IMR-90 (cell line): ENCODE results near the gene TCTA. TPM values are rescaled to one million over a fixed set of nuclear protein-coding genes. Genes with fewer than 3 reads are reported as not detected.

ENCODE experiments used
- ATAC-seq: fragments of 200-7000 bp; cut with Tn5 transposase; 2 replicates; pipeline ENCODE4 v1.9.1; 2020; ENCODE audit warnings: low read depth, mild to moderate bottlenecking, moderate library complexity
- BruUV-seq: library from RNA; stranded (reverse); fragments of 400-500 nt; replicated peaks from 2 replicates; lab custom pipeline; 2021; lab: Mats Ljungman, UMichigan
- CTCF ChIA-PET: fragments of 300-600 bp; formaldehyde crosslinking; extraction: SDS; loops from one replicate; lab custom pipeline; 2021; ENCODE audit warnings: antibody characterized with exemption; lab: Yijun Ruan, JAX
- POLR2A ChIA-PET: fragments of 300-600 bp; sonication (Branson Sonifier 250); formaldehyde crosslinking; loops from one replicate; lab custom pipeline; 2022; ENCODE audit warnings: antibody characterized with exemption; ENCODE audit not compliant: unreplicated experiment; lab: Charles Lee
- DNase-seq: peaks from one replicate; pipeline ENCODE4 v3.0.0; 2013
- H2AFZ ChIP-seq: replicated peaks from 2 replicates; pipeline ENCODE3; 2013; ENCODE audit warnings: low read length, mild to moderate bottlenecking; ENCODE audit not compliant: poor library complexity
- H2AK5ac ChIP-seq: 2 replicates; pipeline ENCODE4 v1.6.1; 2013; ENCODE audit warnings: low read depth, low read length, inconsistent platforms
- H2AK9ac ChIP-seq: replicated peaks from 2 replicates; pipeline ENCODE3; 2013; ENCODE audit warnings: mild to moderate bottlenecking, low read depth, low read length, moderate library complexity; ENCODE audit not compliant: poor library complexity
- H2BK120ac ChIP-seq: 2 replicates; pipeline ENCODE4 v1.6.1; 2013; ENCODE audit warnings: low read depth, low read length, inconsistent platforms
- H2BK15ac ChIP-seq: 3 replicates; pipeline ENCODE4 v1.6.1; 2013; ENCODE audit warnings: low read depth, low read length, inconsistent platforms
- H2BK20ac ChIP-seq: 2 replicates; pipeline ENCODE4 v1.6.1; 2013; ENCODE audit warnings: low read depth, mild to moderate bottlenecking, inconsistent platforms, low read length, moderate library complexity
- H2BK5ac ChIP-seq: 2 replicates; pipeline ENCODE4 v1.6.1; 2013; ENCODE audit warnings: mild to moderate bottlenecking, low read depth, low read length, inconsistent platforms; ENCODE audit not compliant: poor library complexity, severe bottlenecking
- H3K14ac ChIP-seq: replicated peaks from 2 replicates; pipeline ENCODE4 v1.6.1; 2013; ENCODE audit warnings: low read depth, low read length, inconsistent platforms
- H3K18ac ChIP-seq: 2 replicates; pipeline ENCODE4 v1.6.1; 2013; ENCODE audit warnings: low read depth, low read length, control low read depth
- H3K23ac ChIP-seq: 2 replicates; pipeline ENCODE4 v1.6.1; 2013; ENCODE audit warnings: low read depth, low read length, inconsistent platforms
- H3K27ac ChIP-seq: 2 replicates; pipeline ENCODE4 v1.5.1; 2013; ENCODE audit warnings: mild to moderate bottlenecking, control low read depth, low read length; ENCODE audit not compliant: insufficient read depth
- H3K27me3 ChIP-seq: 2 replicates; pipeline ENCODE4 v1.6.1; 2013; ENCODE audit warnings: low read length; ENCODE audit not compliant: control insufficient read depth, insufficient read depth
- H3K36me3 ChIP-seq: 2 replicates; pipeline ENCODE4 v1.6.1; 2013; ENCODE audit warnings: low read length, mixed read lengths; ENCODE audit not compliant: control insufficient read depth, insufficient read depth
- H3K4ac ChIP-seq: 2 replicates; pipeline ENCODE4 v1.6.1; 2013; ENCODE audit warnings: low read depth, low read length, inconsistent platforms
- H3K4me1 ChIP-seq: 2 replicates; pipeline ENCODE4 v1.6.1; 2013; ENCODE audit warnings: low read length, mixed read lengths; ENCODE audit not compliant: control insufficient read depth, insufficient read depth
- H3K4me2 ChIP-seq: 2 replicates; pipeline ENCODE4 v1.6.1; 2013; ENCODE audit warnings: low read depth, mild to moderate bottlenecking, control low read depth, low read length, moderate library complexity
- H3K4me3 ChIP-seq: 2 replicates; pipeline ENCODE4 v1.5.1; 2013; ENCODE audit warnings: low read depth, mild to moderate bottlenecking, control low read depth, low read length, moderate library complexity; ENCODE audit not compliant: insufficient read depth
- H3K56ac ChIP-seq: 2 replicates; pipeline ENCODE4 v1.6.1; 2013; ENCODE audit warnings: low read length, inconsistent platforms; ENCODE audit not compliant: insufficient read depth; ENCODE audit errors: extremely low read depth
- H3K79me1 ChIP-seq, 2 experiments: 2 replicates each; pipeline ENCODE4 v1.6.1; 2013; ENCODE audit warnings: low read length in 2 of 2, inconsistent platforms in 1 of 2, low read depth in 1 of 2
- H3K9ac ChIP-seq: 2 replicates; pipeline ENCODE4 v1.6.1; 2013; ENCODE audit warnings: low read depth, low read length, control low read depth
- H3K9me1 ChIP-seq: 2 replicates; pipeline ENCODE4 v1.6.1; 2013; ENCODE audit warnings: low read length, inconsistent platforms; ENCODE audit not compliant: insufficient read depth
- H3K9me3 ChIP-seq: 2 replicates; pipeline ENCODE4 v1.6.1; 2013; ENCODE audit warnings: low read length; ENCODE audit not compliant: control insufficient read depth, insufficient read depth
- H4K20me1 ChIP-seq: 2 replicates; pipeline ENCODE4 v1.6.1; 2013; ENCODE audit warnings: low read length, inconsistent platforms; ENCODE audit not compliant: insufficient read depth
- H4K5ac ChIP-seq: 2 replicates; pipeline ENCODE4 v1.6.1; 2013; ENCODE audit warnings: mild to moderate bottlenecking, low read depth, low read length, control low read depth
- H4K8ac ChIP-seq, 2 experiments: 2 replicates each; pipeline ENCODE4 v1.6.1; 2013; ENCODE audit warnings: low read depth in 2 of 2, low read length in 2 of 2, control low read depth in 1 of 2, inconsistent platforms in 1 of 2
- H4K91ac ChIP-seq: 2 replicates; pipeline ENCODE4 v1.6.1; 2013; ENCODE audit warnings: low read depth, low read length, inconsistent platforms; ENCODE audit not compliant: insufficient read depth
- BHLHE40 ChIP-seq: fragments of 150-350 bp; IDR thresholded peaks from 2 replicates; pipeline ENCODE4 v1.6.1; 2016; ENCODE audit warnings: mild to moderate bottlenecking, low read depth, low read length
- CEBPB ChIP-seq: IDR thresholded peaks from 2 replicates; pipeline ENCODE4 v1.6.1; 2012; ENCODE audit warnings: low read depth, low read length, improper control_type of control experiment
- CHD1 ChIP-seq: IDR thresholded peaks from 2 replicates; pipeline ENCODE4 v1.6.1; 2012; ENCODE audit warnings: low read depth, low read length, improper control_type of control experiment
- CTCF ChIP-seq: conservative IDR thresholded peaks from 2 replicates; pipeline ENCODE4 v1.5.1; 2012; ENCODE audit warnings: mild to moderate bottlenecking, low read depth, low read length, improper control_type of control experiment
- ELK1 ChIP-seq: fragments of 150-350 bp; IDR thresholded peaks from 2 replicates; pipeline ENCODE4 v1.6.1; 2016; ENCODE audit warnings: low read depth, mild to moderate bottlenecking, low read length, moderate library complexity, borderline replicate concordance
- FOS ChIP-seq: fragments of 150-350 bp; IDR thresholded peaks from 2 replicates; pipeline ENCODE4 v1.6.1; 2016; ENCODE audit warnings: low read depth, low read length
- MAFK ChIP-seq: IDR thresholded peaks from 2 replicates; pipeline ENCODE4 v1.6.1; 2012; ENCODE audit warnings: low read depth, low read length, improper control_type of control experiment
- MAZ ChIP-seq: IDR thresholded peaks from 2 replicates; pipeline ENCODE4 v1.6.1; 2012; ENCODE audit warnings: low read depth, mild to moderate bottlenecking, low read length, improper control_type of control experiment, moderate library complexity, borderline replicate concordance
- MXI1 ChIP-seq: IDR thresholded peaks from 2 replicates; pipeline ENCODE4 v1.6.1; 2012; ENCODE audit warnings: low read depth, mild to moderate bottlenecking, low read length, moderate library complexity, borderline replicate concordance
- NFE2L2 ChIP-seq: fragments of 150-350 bp; IDR thresholded peaks from 2 replicates; pipeline ENCODE4 v1.6.1; 2016; ENCODE audit warnings: low read depth, mild to moderate bottlenecking, low read length
- POLR2A ChIP-seq: IDR thresholded peaks from 2 replicates; pipeline ENCODE4 v1.6.1; 2012; ENCODE audit warnings: mild to moderate bottlenecking, low read depth, low read length
- RAD21 ChIP-seq: IDR thresholded peaks from 2 replicates; pipeline ENCODE4 v1.6.1; 2012; ENCODE audit warnings: low read length, improper control_type of control experiment
- RCOR1 ChIP-seq: IDR thresholded peaks from 2 replicates; pipeline ENCODE4 v1.6.1; 2012; ENCODE audit warnings: mild to moderate bottlenecking, low read length, improper control_type of control experiment; ENCODE audit not compliant: insufficient replicate concordance
- RFX5 ChIP-seq: IDR thresholded peaks from 2 replicates; pipeline ENCODE4 v1.8.0; 2012; ENCODE audit warnings: low read depth, mild to moderate bottlenecking, low read length, moderate library complexity
- SMC3 ChIP-seq: fragments of 150-350 bp; IDR thresholded peaks from 2 replicates; pipeline ENCODE4 v1.6.1; 2016; ENCODE audit warnings: low read depth, mild to moderate bottlenecking, antibody characterized with exemption, low read length, moderate library complexity
- USF2 ChIP-seq: fragments of 150-350 bp; IDR thresholded peaks from 2 replicates; pipeline ENCODE4 v1.6.1; 2017; ENCODE audit warnings: mild to moderate bottlenecking, antibody characterized with exemption, low read length, low read depth
- WGBS, 2 experiments: methylation state at CpG; one replicate each; pipeline versions ENCODE4 v1.1.5 to v1.1.7; 2013; ENCODE audit warnings: missing lambda C conversion rate in 2 of 2; ENCODE audit not compliant: insufficient read length in 1 of 2; ENCODE audit errors: extremely low coverage in 2 of 2; 5-methylcytosine and 5-hydroxymethylcytosine counted together
- dilution Hi-C: fragments of 300-500 bp; cut with HindIII; formaldehyde crosslinking; loops from one replicate; pipeline ENCODE4 v1.14.3; 2018; ENCODE audit warnings: low sequenced_read_pairs; ENCODE audit not compliant: unreplicated experiment
- in situ Hi-C: fragments of 300-500 bp; cut with MboI; formaldehyde crosslinking; loops from 3 replicates; pipeline ENCODE4 v1.14.3; 2019; ENCODE audit warnings: low sequenced_read_pairs, inconsistent platforms, mixed read lengths
- intact Hi-C: fragments of 100-400 bp; cut with micrococcal nuclease; formaldehyde crosslinking; loops from 2 replicates; pipeline ENCODE4 v1.10.0; 2022
- polyA plus RNA-seq, 3 experiments: library from polyadenylated mRNA; depleted of rRNA; stranded (reverse); fragments of >200 nt; gene quantifications; 2 replicates each; pipeline ENCODE4 v1.2.3, GENCODE V29; 2012; ENCODE audit warnings: low replicate concordance in 1 of 3
- total RNA-seq: library from RNA; depleted of rRNA; stranded (reverse); fragments of >200 nt; gene quantifications from 2 replicates; pipeline ENCODE4 v1.2.3, GENCODE V29; 2012

TCTA gene
- total and polyA plus RNA-seq, 2 of the 4 experiments (the other 2 are of a cell fraction) = 15.1 to 46.6 TPM

DNA sequence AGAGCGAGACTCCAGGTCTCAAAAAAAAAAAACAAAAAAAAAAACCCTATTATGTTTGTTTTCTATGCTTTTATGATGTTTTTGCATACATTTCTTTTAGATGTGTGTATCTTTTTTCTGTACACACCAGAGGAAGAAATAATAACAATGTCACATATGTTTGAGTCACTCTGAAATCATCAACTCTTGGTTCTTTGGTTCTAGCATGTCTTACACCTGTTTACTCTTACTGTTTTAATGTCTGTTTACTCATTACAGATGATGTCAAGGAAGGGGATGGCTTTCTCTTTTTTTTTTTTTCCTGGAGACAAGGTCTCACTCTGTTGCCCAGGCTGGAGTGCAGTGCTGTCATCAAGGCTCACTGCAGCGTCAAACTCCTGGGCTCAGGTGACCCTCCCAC is 24.5 kb upstream of the TCTA start:
- no peak overlapping the region for H2BK120ac ChIP-seq
- WGBS, 2 experiments = no CpG with 5 or more reads among the region's 2 CpGs
- no peaks in the 10 kb centered on the region for H3K9me3 ChIP-seq
- peaks cover 8% of the 10 kb centered on the region for H3K36me3 ChIP-seq
- H3K9ac ChIP-seq = no peak overlapping the region
- no peak overlapping the region for H2AK9ac ChIP-seq
- POLR2A ChIA-PET = no interaction called here
- ATAC-seq (peak; percentile 77), DNase-seq (peak; percentile 69)
- H3K4me2 ChIP-seq = no peak overlapping the region
- CTCF ChIA-PET = no interaction called here
- no peak overlapping the region for H4K8ac ChIP-seq
- H2BK5ac ChIP-seq = peak overlapping the region; percentile 35
- H3K4ac ChIP-seq = no peak overlapping the region
- no peaks in the 10 kb centered on the region for H3K27me3 ChIP-seq
- H3K9me1 ChIP-seq = peaks cover 18% of the 10 kb centered on the region
- no peak overlapping the region for H3K18ac ChIP-seq
- H4K20me1 ChIP-seq = peaks cover 99% of the 10 kb centered on the region
- no peak overlapping the region for H3K14ac ChIP-seq
- in situ Hi-C loops = no loop called here
- H3K4me3 ChIP-seq = no peak overlapping the region
- H2AK5ac ChIP-seq = no peak overlapping the region
- no peak overlapping the region for H3K27ac ChIP-seq
- intact Hi-C loops = no loop called here
- no peak overlapping the region for H3K23ac ChIP-seq
- no peak for TF ChIP-seq BHLHE40
- TF ChIP-seq FOS = no peak
- TF ChIP-seq RFX5 = no peak
- no peak for TF ChIP-seq RCOR1
- no peak for TF ChIP-seq MAFK
- TF ChIP-seq CHD1 = no peak
- TF ChIP-seq MXI1 = no peak
- no peak for TF ChIP-seq POLR2A
- no peak for TF ChIP-seq CTCF
- TF ChIP-seq CEBPB = no peak
- no peak for TF ChIP-seq RAD21
- TF ChIP-seq USF2 = no peak
- no peak for TF ChIP-seq MAZ
- no peak for TF ChIP-seq ELK1
- no peak for TF ChIP-seq NFE2L2
- no peak for TF ChIP-seq SMC3
- peaks cover 10% of the 10 kb centered on the region for H3K4me1 ChIP-seq
- H3K56ac ChIP-seq = no peak overlapping the region
- BruUV-seq = no TSS peak
- H4K91ac ChIP-seq = no peak overlapping the region
- H4K5ac ChIP-seq = no peak overlapping the region
- no peak overlapping the region for H2BK20ac ChIP-seq
- no peak overlapping the region for H2AFZ ChIP-seq
- no peak overlapping the region for H2BK15ac ChIP-seq
- peaks cover 0 to 43% of the 10 kb centered on the region in 2 experiments; a peak in 2 of 4 replicates for H3K79me1 ChIP-seq
- dilution Hi-C loops = no loop called here
